IPS-18a (cell line): Measurements from ENCODE around the gene CFAP46.

ENCODE experiments used
- H3K27ac ChIP-seq: one replicate; pipeline ENCODE4 v1.5.1; 2013; ENCODE audit warnings: low read length
- H3K27me3 ChIP-seq: one replicate; pipeline ENCODE4 v1.6.1; 2013; ENCODE audit warnings: mild to moderate bottlenecking, low read length; ENCODE audit not compliant: control insufficient read depth, insufficient read depth
- H3K36me3 ChIP-seq: one replicate; pipeline ENCODE4 v1.6.1; 2013; ENCODE audit warnings: low read depth, low read length; ENCODE audit not compliant: control insufficient read depth
- H3K4me1 ChIP-seq: one replicate; pipeline ENCODE4 v1.6.1; 2013; ENCODE audit warnings: low read depth, low read length; ENCODE audit not compliant: control insufficient read depth
- H3K4me3 ChIP-seq: one replicate; pipeline ENCODE4 v1.5.1; 2013; ENCODE audit warnings: low read length
- H3K9ac ChIP-seq: one replicate; pipeline ENCODE4 v1.6.1; 2013; ENCODE audit warnings: mild to moderate bottlenecking, low read length, moderate library complexity
- H3K9me3 ChIP-seq: one replicate; pipeline ENCODE4 v1.6.1; 2013; ENCODE audit warnings: low read depth, low read length; ENCODE audit not compliant: control insufficient read depth

CFAP46 gene

DNA sequence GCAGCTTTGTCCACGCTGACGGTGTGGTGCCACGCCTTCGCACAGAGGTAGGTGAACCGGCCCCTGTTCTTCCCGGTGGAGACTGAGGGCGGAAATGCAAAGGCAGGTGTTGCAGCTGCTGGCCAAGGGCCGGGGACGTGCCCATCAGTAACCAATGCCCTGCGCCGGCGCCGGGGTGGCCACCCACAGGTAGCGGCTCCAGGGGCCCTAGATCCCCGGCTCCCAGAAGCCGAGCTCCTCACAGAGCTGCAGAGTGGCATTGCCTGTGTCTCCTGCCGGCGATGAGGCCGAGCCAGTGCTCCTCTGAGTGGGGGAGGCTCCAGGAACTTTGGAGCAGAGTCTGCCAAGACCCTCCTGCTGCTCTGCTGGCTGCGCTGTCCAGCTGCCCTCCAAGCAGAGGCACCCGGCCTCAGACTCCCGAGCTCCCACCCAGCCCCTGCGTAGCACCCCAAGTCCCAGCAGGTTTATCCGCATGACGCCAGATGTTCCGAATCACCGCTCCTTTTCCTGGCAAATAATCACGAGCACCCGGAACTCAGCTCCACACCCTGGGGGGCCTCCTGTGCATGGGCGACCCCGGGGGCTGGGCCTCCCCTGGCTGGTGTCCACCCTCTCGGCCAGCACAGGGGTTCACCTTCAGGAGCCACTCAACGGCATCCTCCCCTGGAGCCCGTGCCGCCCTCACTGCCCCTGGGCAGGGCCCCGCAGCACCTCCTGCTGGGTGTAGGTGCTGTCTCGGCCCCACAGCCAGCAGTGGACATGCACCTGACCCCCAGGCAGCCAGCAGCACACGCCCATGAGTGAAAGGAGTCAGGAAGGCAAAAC is 22.1 kb downstream of the CFAP46 start:
- H3K4me3 ChIP-seq = no peak overlapping the region
- no peak overlapping the region for H3K9ac ChIP-seq
- H3K27ac ChIP-seq = no peak overlapping the region
- no peaks in the 10 kb centered on the region for H3K4me1 ChIP-seq
- H3K27me3 ChIP-seq = no peaks in the 10 kb centered on the region
- no peaks in the 10 kb centered on the region for H3K36me3 ChIP-seq
- H3K9me3 ChIP-seq = no peaks in the 10 kb centered on the region

DNA sequence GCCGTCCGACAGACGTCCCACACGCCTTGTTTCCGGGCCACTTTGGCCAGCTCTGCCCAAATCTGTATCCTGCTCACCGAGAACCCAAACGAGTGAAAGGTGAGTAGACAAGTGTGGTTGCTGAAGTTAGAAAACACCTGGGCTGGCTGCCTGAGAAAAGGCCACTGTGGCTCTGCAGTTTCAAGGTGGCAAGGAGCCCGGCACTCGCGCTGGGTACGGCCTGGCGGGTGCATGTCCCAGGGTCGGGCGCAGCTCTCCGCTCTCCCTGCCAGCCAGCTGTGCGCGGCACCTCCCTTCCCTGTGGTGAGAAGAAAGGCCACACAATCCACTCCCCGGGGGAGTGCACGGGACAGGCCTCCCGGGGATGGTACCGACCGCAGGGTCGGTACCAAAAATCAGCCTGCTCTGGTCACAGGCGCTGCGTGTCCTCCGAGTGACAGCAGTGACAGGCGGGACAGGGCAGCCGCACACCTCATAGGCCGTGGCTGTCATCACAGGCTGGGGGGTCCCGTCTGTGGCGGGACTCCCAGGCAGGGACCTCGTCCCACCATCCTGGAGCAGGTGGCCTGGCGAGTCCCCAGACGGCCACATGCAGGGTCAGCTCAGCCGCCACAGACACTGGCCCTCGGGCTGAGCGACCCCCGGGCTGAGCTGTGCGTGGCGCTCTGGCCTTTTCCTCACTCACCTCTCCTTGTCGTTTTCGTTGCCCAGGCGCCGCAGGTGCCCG is 22.8 kb downstream of the CFAP46 start:
- H3K27ac ChIP-seq = no peak overlapping the region
- no peaks in the 10 kb centered on the region for H3K36me3 ChIP-seq
- no peaks in the 10 kb centered on the region for H3K27me3 ChIP-seq
- H3K4me1 ChIP-seq = no peaks in the 10 kb centered on the region
- no peak overlapping the region for H3K4me3 ChIP-seq
- H3K9me3 ChIP-seq = no peaks in the 10 kb centered on the region
- no peak overlapping the region for H3K9ac ChIP-seq

GRCh38 chr10:132918617-132919373 is 23.6 kb downstream of the CFAP46 start:
- Histone ChIP-seq H3K4me3 (no peak overlapping the region), H3K27ac (no peak overlapping the region), H3K4me1 (no peaks in the 10 kb centered on the region), H3K27me3 (no peaks in the 10 kb centered on the region), H3K9ac (no peak overlapping the region), H3K9me3 (no peaks in the 10 kb centered on the region), H3K36me3 (no peaks in the 10 kb centered on the region)

DNA sequence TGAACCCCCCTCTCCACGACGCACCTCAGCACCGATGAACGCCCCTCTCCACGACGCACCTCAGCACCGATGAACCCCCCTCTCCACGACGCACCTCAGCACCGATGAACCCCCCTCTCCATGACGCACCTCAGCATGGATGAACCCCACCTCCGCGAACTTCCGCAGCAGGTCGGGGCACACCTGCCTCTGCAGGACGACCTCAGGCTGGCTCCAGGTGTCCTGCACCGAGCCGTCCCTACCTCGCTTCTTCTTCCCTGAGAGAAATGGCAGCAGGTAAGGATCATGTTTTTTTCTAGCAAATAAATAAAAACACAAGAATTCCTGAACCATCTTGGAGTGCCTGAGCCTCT is 24.1 kb downstream of the CFAP46 start:
- H3K27ac ChIP-seq = no peak overlapping the region
- H3K4me3 ChIP-seq = no peak overlapping the region
- H3K9me3 ChIP-seq = no peaks in the 10 kb centered on the region
- peaks cover 3% of the 10 kb centered on the region for H3K27me3 ChIP-seq
- no peak overlapping the region for H3K9ac ChIP-seq
- H3K36me3 ChIP-seq = no peaks in the 10 kb centered on the region
- peaks cover 3% of the 10 kb centered on the region for H3K4me1 ChIP-seq

DNA sequence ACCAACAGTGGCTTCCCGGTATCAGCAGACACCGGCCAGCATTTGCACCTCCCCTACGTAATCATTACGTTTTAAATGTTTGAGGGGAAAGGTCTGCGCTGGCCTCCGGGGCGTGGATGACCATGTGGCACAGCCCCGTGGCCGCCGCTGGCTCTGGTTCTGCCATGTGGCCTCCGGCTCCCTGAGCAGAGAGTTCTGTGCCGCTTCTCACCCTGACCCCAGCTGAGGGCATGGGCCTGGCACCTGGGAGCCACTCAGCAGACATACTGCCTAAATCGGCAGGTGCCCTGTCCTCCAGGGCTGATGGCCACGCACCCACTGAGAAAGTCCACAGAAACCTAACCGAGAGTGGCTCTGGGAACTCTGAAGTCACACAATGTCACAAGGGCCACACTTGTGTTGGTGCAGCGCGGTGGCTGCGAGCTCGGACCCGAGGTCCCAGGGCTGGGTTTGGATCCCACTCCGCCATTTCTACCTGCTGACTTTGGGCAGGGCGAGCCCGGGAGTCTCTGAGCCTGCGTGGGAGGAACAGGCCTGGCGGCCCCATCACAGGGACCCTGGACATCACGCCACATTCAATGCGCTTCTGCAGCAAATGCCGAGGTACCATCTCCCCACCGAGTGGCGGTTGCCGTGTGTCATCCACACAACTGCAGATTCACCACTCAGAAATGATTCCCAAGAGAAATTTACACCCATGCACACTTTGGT is 25.3 kb downstream of the CFAP46 start:
- peaks cover 3% of the 10 kb centered on the region for H3K4me1 ChIP-seq
- no peaks in the 10 kb centered on the region for H3K9me3 ChIP-seq
- H3K9ac ChIP-seq = no peak overlapping the region
- H3K27ac ChIP-seq = no peak overlapping the region
- no peaks in the 10 kb centered on the region for H3K36me3 ChIP-seq
- no peak overlapping the region for H3K4me3 ChIP-seq
- H3K27me3 ChIP-seq = peaks cover 3% of the 10 kb centered on the region

DNA sequence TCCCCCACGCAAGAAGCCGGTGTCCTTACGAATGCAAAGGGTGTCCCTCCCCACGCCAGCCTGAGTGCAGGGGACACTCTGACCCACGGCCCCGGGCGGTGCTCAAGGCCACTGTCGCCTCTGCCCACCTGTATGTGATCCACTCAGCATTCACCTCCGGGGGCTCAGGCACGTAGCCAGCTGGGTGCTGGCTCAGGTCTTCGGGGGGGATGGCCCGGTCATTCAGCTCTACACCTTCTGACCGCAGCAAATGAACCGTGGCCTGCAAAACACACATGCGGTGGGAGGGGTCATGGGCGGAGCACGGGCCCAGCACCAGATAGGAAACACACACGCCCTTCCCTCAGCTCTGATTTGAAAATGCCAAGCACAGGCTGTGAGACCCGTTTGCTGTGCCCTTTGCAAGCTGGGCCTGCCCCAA is 25.9 kb downstream of the CFAP46 start:
- no peaks in the 10 kb centered on the region for H3K9me3 ChIP-seq
- no peak overlapping the region for H3K27ac ChIP-seq
- no peaks in the 10 kb centered on the region for H3K36me3 ChIP-seq
- peaks cover 3% of the 10 kb centered on the region for H3K4me1 ChIP-seq
- H3K4me3 ChIP-seq = no peak overlapping the region
- H3K9ac ChIP-seq = no peak overlapping the region
- H3K27me3 ChIP-seq = peaks cover 3% of the 10 kb centered on the region

- no peak overlapping the region for H3K9ac ChIP-seq
- no peaks in the 10 kb centered on the region for H3K9me3 ChIP-seq
- no peak overlapping the region for H3K27ac ChIP-seq
- H3K4me1 ChIP-seq = peaks cover 3% of the 10 kb centered on the region
- no peaks in the 10 kb centered on the region for H3K36me3 ChIP-seq
- H3K4me3 ChIP-seq = no peak overlapping the region
- peaks cover 3% of the 10 kb centered on the region for H3K27me3 ChIP-seq
These were observed 27.0 kb downstream of the CFAP46 start for GRCh38 chr10:132915411-132915810.

DNA sequence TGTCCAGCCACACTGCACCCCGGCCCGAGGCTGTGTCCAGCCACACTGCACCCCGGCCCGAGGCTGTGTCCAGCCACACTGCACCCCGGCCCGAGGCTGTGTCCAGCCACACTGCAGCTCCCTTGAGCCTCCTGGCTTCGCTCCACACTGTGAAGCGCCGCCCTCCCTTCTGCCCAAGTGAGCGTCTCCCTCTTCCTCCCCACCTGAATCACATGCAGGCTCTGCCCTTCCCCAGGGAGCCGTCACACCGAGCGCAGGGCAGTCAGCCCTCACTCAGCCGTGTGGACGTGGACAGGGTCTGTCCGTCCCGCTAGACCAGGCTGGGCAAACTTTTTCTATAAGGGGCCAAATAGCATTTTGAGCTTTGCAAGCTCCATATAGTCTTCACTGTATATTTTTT is 27.6 kb downstream of the CFAP46 start:
- no peak overlapping the region for H3K27ac ChIP-seq
- no peaks in the 10 kb centered on the region for H3K9me3 ChIP-seq
- H3K4me1 ChIP-seq = peaks cover 3% of the 10 kb centered on the region
- H3K4me3 ChIP-seq = no peak overlapping the region
- no peak overlapping the region for H3K9ac ChIP-seq
- H3K27me3 ChIP-seq = peaks cover 3% of the 10 kb centered on the region
- H3K36me3 ChIP-seq = no peaks in the 10 kb centered on the region

DNA sequence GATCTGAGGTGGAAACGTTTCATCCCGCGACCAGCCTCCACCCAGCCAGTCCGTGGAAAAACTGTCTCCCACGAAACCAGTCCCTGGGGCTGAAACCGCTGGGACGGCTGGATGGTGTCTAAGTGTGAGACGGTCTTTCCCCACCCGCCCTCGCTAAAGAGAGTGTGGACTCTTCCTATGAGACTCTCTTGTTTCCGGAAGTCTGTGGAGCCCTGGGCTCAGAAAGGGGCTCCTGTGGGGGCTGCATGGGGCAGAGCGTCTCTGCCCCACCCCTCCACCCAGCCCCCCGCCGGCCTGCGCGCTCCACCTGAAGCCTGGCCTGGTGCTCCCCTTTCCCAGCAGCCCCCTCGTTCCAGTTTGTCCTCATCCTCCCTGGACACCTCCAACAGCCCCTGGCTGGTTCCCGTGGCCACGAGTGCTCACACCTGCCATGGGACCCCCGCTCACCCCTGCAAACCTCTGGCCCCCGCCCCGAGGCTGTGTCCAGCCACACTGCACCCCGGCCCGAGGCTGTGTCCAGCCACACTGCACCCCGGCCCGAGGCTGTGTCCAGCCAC is 28.7 kb downstream of the CFAP46 start:
- H3K27ac ChIP-seq = no peak overlapping the region
- H3K27me3 ChIP-seq = peaks cover 3% of the 10 kb centered on the region
- H3K36me3 ChIP-seq = no peaks in the 10 kb centered on the region
- H3K9ac ChIP-seq = peak overlapping the region; percentile 22
- no peak overlapping the region for H3K4me3 ChIP-seq
- peaks cover 3% of the 10 kb centered on the region for H3K4me1 ChIP-seq
- H3K9me3 ChIP-seq = no peaks in the 10 kb centered on the region

DNA sequence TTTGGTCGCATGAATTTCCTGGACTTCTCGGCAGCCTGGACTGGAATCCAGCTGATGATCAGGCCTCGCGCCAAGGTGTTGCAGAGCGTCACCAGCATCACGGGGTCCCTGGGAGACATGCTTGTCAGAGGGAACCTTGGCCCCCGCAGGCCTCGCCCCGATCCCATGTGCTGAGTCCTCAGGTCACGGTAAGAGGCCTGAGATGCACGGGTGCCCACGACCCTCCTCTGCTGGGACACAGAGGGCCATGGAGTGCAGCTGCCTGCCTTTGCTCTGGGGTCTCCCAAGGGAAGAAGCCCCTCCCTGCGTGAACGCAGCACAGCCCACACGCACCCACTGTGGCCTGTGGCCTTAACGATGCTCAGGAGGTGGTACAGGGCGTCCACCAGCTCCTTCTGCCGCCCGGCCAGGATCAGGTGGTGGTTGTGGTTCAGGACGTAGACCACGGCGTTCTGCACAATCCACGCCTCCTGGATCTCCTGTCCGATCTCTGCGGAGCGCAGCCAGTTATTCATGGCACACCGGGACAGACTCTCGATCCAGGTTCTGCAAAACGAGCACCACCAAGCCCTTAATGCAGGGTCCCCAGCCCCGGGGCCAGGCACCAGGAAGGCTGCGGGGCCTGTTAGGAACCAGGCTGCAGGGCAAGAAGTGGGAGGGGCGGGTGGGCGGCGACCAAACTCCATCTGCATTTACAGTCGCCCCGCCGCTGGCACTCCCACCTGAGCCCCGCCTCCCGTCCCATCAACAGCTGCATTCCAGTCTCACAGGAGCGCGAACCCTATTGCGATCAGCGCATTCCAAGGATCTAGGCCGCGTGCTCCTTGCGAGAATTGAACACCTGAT is 29.4 kb downstream of the CFAP46 start:
- peaks cover 3% of the 10 kb centered on the region for H3K27me3 ChIP-seq
- no peak overlapping the region for H3K4me3 ChIP-seq
- no peaks in the 10 kb centered on the region for H3K9me3 ChIP-seq
- H3K9ac ChIP-seq = no peak overlapping the region
- no peaks in the 10 kb centered on the region for H3K36me3 ChIP-seq
- H3K27ac ChIP-seq = no peak overlapping the region
- H3K4me1 ChIP-seq = peaks cover 3% of the 10 kb centered on the region
